HG03097 (cell line): ENCODE measurements around the gene DLG2.

Experiments used
- ATAC-seq: cut with Tn5 transposase; IDR thresholded peaks from one replicate; pipeline ENCODE4 v1.9.1; 2021; ENCODE audit not compliant: unreplicated experiment, low FRiP score

The DLG2 gene

DNA sequence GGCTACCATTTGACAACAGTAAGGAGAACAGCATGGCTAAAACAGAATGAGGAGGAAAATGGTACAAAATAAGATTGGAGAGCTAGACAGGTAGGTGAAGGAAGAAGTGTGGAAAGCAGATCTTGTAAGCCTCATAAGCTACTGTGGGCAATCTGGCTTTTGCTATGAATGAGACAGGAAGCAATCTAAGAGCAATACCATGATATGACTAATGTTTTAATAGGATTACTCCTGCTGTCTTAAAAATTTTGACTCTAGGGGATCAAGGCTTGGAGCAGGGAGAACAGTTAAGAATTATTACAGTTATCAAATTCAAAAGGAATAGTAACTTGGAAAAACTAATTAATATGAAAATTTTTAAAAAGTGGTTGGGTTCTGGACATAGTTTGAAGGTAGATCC lies 1174.9 kb downstream of the DLG2 start:
- ATAC-seq = no peak

DNA sequence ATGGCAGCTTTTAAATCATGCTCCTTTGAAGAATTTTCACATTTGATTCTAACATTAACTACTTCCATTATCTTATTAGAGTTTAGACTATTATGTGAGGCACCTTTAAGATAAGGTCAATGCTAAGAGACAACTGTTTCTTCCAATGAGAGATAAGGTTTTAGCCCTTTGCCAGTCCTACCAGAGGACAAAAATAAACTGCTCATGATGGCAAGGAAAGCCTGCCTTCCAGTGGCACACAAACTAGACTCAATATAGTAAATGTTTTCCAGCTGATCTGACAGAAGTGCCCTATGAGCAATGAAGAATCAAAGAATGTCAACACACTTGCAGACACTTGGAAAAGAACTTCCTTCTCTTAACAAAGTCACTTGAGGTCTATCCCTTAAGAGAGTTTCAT lies 1188.6 kb downstream of the DLG2 start:
- ATAC-seq = no peak

DNA sequence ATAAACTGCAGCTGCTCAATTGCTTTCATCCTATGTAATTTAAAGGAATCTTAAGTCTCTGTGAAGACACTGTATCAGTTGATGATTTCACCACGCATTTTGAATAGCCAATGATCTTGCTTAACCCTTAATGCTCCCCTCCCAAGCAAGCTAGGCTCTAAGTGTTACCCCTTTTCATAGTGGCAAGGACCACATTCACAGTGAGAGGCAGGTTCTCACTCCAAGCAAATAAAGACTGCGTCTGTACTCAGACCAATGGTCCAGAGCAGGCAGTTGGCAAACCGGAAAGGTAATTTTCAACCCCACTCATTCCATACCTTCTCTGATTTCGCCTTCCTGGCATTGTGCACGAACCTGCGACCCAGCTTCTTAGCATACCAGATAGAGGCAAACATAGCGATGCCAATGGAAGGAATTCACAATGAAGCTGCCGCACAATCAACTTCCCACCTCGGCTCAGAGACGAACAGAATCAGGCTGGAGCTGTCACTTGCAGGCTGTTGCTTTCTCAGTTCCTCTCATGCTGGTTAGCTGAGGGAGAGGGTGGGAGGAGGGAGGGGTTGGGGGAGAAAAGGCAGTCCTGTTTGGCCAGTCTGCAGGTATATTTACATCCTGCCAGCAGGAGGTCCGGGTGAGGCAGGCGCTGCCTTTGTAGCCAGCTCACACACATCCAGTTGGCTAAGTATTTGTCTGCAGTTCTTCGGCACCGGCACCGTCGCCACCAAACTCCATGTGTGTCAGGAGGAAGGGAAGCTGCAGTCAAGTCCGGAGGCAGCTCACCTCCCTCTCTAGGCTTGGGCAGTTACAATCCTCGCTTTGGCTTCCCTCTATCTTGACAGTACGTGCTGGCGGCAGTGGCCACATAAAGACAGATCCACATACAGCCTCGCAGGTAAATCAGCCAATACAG lies 1189.8 kb downstream of the DLG2 start:
- ATAC-seq = peak; percentile 84

DNA sequence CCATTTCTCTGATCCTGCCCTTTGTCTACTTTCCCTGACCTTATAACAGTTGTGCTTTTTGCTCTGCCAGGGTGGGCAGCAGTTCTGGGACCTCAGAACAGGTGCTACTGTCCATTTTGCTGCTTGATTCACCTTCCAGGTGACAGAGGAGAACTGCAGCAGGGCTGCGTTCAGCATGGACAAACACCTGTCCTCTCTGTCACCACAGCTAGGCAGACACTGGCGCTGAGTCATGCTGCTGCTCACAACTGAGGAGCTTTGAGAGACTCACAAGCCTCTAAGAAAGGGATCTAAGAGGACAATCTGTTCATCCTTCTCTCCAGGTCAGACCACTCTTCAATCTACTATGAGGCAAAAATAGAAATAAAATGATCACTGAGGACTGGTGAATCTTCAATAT lies 1196.5 kb downstream of the DLG2 start:
- no peak for ATAC-seq

DNA sequence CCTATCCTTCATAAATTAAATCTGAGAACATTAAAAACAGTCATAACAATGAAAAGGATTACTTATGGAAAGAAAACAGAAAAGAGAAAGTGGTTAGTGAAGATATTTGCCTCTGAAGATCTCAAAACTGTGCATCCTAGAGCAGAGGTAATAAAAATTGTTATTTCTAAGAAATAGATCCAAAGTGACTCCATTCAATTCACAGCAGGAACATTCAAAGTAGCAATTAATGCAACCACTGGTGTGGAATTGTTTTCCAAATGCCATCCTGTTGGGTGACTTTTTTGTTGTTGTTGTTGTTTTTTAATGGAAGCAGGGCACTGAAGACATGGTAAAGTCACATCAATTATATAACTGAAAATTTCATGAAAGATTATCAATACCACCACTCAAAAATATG lies 1201.5 kb downstream of the DLG2 start:
- no peak for ATAC-seq

- no peak for ATAC-seq
Observed at GRCh38 chr11:84420271-84420670, 1206.9 kb downstream of the DLG2 start.

GRCh38 chr11:84419616-84420015 lies 1207.5 kb downstream of the DLG2 start:
- no peak for ATAC-seq

DNA sequence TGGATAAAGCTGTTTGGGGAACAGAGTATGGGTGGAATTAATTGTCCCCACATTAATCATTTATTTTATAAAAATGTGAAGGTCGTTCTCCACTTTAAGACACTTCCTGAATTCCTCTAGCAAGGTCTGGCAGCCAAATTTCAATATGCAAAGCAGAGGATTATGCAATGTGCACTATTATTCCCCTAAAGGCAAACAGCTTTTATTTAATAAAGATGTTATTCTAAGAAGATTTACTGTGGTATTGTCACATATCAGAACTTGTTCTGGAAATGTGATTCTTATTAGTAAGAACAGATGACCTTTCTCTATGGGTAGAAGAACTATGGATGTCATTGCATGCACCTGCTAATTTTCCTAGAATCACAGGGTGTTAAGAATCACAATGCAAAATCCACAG lies 1212.2 kb downstream of the DLG2 start:
- ATAC-seq = no peak

DNA sequence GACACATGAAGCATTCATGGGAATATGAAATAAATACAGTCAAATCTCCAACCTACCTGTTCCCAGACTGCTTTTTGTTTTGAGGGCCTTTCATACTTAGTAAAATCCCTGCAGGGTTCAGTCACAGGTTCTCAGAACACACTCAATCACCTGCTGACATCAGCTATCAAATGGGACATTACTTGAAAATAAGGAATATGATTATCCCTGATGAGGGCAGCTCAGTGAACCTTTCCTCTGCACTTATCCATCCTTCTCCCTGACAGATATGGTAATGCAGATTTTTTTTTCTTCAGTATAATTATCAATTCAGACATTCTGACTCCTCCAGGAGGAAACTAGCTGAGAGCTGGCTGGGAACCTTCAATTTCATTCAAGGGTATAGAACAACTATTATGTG lies 1213.6 kb downstream of the DLG2 start:
- no peak for ATAC-seq

DNA sequence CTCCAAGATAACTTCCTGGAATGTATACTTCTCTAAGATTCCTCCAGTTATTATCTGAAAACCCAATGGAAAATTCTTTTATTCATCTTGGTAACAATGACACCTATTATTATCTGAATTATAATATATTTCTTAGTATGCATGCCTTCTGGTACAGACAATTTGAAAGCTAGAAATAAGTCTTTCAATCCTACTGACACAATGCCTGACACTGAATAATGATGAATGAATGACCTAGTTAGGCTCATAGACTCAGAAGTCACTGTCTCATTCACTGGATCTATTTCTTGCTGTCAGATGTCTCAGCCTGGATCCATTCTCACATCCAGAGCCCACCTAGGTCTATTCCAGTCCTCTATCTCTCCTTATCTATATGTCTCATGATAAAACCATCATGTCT lies 1214.3 kb downstream of the DLG2 start:
- ATAC-seq = no peak

DNA sequence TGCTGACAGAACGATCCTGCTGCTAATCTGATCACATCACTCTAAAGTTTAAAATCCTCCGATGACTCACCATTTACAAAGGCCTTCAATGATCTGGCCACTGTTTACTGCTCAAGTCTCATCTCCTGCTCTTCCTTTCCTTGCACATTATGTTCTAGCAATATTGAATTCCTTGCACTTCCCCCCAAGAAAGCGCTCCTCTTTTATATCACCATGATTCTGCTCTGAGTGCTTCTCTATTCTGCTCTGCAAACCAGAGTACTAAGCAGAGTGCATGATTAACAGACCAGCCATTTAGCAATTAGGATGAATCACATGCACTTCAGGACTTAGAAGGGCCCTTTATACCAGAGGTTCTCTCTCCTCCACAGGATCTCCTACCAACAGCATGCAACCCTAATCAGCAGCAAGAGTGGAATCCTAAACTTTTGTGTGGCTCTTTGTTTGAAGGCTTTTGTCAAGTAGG lies 1218.2 kb downstream of the DLG2 start:
- no peak for ATAC-seq

GRCh38 chr11:84407091-84407490 lies 1220.1 kb downstream of the DLG2 start:
- no peak for ATAC-seq

- no peak for ATAC-seq
Observed at GRCh38 chr11:84398017-84398626, 1229.0 kb downstream of the DLG2 start.

- ATAC-seq = no peak
Observed at GRCh38 chr11:84396521-84396920, 1230.6 kb downstream of the DLG2 start.

- no peak for ATAC-seq
Observed at GRCh38 chr11:84390441-84391078, 1236.6 kb downstream of the DLG2 start.

DNA sequence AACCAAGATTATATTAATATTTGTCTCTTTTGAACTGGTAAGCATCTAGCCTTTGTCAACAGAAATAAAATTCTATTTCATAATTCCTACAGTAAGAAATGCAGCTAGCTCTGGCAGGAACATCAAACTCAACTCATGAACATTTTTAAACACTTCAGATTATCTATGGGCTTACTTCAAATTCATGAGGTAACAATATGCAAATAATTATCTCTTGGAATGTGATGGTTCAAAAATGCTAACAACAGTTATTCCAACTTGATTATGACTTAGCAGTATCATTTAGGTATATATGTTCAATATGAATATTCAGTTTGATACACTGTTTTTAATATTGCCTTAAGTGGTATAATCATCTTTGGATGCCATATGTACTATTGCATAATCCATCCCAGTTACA lies 1237.4 kb downstream of the DLG2 start:
- no peak for ATAC-seq

DNA sequence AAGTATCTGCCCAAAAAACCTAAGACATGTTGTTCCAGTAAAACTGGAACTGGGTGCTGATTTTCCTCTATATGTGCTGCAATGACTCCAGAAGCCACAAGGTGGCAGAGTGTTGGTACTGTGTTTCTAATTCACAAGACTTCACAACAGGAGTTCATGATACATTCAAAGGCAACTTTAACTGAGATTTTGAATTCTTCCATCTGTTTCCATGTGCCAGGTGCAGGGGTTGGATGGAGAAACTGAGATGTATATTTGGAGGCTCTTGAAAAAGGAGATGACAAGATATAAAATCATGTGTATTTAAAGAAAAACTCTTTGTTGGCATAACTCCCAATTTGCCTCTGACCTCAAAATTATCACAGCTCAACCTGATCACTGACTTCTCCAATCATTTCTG lies 1242.4 kb downstream of the DLG2 start:
- ATAC-seq = no peak

- ATAC-seq = no peak
Observed at GRCh38 chr11:84383576-84383975, 1243.6 kb downstream of the DLG2 start.

DNA sequence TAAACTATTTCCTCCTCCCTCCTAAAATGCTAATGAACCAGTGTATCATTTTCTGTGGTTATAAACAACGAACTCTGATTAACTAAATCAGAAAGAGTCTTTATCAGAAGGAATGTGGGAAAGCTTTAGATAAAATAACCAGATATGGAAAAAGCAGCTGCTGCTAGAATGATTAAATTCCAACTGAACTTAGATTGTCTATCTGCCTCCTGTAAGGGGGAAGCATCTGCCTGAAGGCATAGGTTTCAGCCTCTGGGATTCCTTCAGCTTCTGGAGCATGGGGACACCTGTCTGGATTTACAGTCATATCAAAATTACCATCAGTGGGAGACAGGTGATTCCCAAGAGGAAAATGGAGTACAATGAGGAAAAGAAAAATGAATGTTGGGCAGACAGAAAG lies 1245.5 kb downstream of the DLG2 start:
- no peak for ATAC-seq

- no peak for ATAC-seq
Observed at GRCh38 chr11:84372381-84372950, 1254.7 kb downstream of the DLG2 start.

GRCh38 chr11:84358034-84358433 lies 1269.1 kb downstream of the DLG2 start:
- ATAC-seq = no peak
